CD4-positive, alpha-beta T cell (primary cell): ENCODE measurements around the gene BGN. TPM values are rescaled to one million over a fixed set of nuclear protein-coding genes. Genes with fewer than 3 reads are reported as not detected.

ENCODE experiments used
- ATAC-seq: fragments of 200-7000 bp; cut with Tn5 transposase; one replicate; pipeline ENCODE4 v1.10.0; 2022; ENCODE audit warnings: mild to moderate bottlenecking; ENCODE audit not compliant: poor library complexity
- CTCF ChIA-PET: fragments of 350-600 bp; sonication (Branson Sonifier 250); formaldehyde crosslinking; loops from one replicate; lab custom pipeline; 2021; ENCODE audit warnings: antibody characterized with exemption, inconsistent platforms; lab: Charles Lee
- POLR2A ChIA-PET: fragments of 350-600 bp; sonication (Branson Sonifier 250); formaldehyde crosslinking; loops from one replicate; lab custom pipeline; 2021; ENCODE audit warnings: antibody characterized with exemption, inconsistent platforms; lab: Charles Lee
- DNase-seq, 14 experiments: peaks; one replicate each; pipeline ENCODE4 v3.0.0-alpha.2; 2013 to 2020; ENCODE audit warnings: mixed read lengths in 2 of 14
- H3K27ac ChIP-seq, 2 donors: one replicate each; pipeline versions ENCODE4 v1.5.1 to v1.7.0; 2013; ENCODE audit warnings: low read length in 2 of 2, low read depth in 1 of 2, mild to moderate bottlenecking in 1 of 2
- H3K27me3 ChIP-seq, 2 experiments: 1 replicate in 1 of 2; 2 replicates in 1 of 2; pipeline versions ENCODE4 v1.6.1 to v1.7.0; 2013; ENCODE audit warnings: low read length in 2 of 2, control low read depth in 1 of 2, mild to moderate bottlenecking in 1 of 2, moderate library complexity in 1 of 2; ENCODE audit not compliant: insufficient read depth in 2 of 2, control insufficient read depth in 1 of 2
- H3K36me3 ChIP-seq: one replicate; pipeline ENCODE4 v1.6.1; 2013; ENCODE audit warnings: low read length, control low read depth; ENCODE audit not compliant: insufficient read depth
- H3K4me1 ChIP-seq: one replicate; pipeline ENCODE4 v1.6.1; 2013; ENCODE audit warnings: low read length, control low read depth; ENCODE audit not compliant: insufficient read depth
- H3K4me3 ChIP-seq: one replicate; pipeline ENCODE4 v1.5.1; 2013; ENCODE audit warnings: mild to moderate bottlenecking, low read length, moderate library complexity
- H3K9me3 ChIP-seq, 2 experiments: 1 replicate in 1 of 2; 2 replicates in 1 of 2; pipeline versions ENCODE4 v1.6.1 to v1.7.0; 2013; ENCODE audit warnings: low read length in 2 of 2, mild to moderate bottlenecking in 2 of 2, control low read depth in 1 of 2, moderate library complexity in 1 of 2; ENCODE audit not compliant: control insufficient read depth in 1 of 2, insufficient read depth in 1 of 2
- H3K27ac Mint-ChIP-seq: one replicate; pipeline ENCODE4 v1.8.0; 2020; ENCODE audit warnings: mixed read lengths
- H3K27me3 Mint-ChIP-seq: one replicate; pipeline ENCODE4 v1.8.0; 2021; ENCODE audit warnings: mixed read lengths
- H3K36me3 Mint-ChIP-seq: one replicate; pipeline ENCODE4 v1.8.0; 2021; ENCODE audit warnings: low read depth, mixed read lengths
- H3K4me1 Mint-ChIP-seq: one replicate; pipeline ENCODE4 v1.8.0; 2021; ENCODE audit warnings: low read depth, mixed read lengths
- H3K4me3 Mint-ChIP-seq: one replicate; pipeline ENCODE4 v1.8.0; 2020; ENCODE audit warnings: mild to moderate bottlenecking, mixed read lengths
- H3K9me3 Mint-ChIP-seq: one replicate; pipeline ENCODE4 v1.8.0; 2020; ENCODE audit warnings: mixed read lengths
- intact Hi-C, 2 experiments: fragments of 100-400 bp; cut with DNase I in 1 of 2; cut with micrococcal nuclease in 1 of 2; formaldehyde crosslinking; loops; one replicate each; pipeline versions ENCODE4 v1.15.1 to v1.9.0; 2023 to 2025; cut with DNase I, micrococcal nuclease
- total RNA-seq, 174 experiments: library from RNA in 2 of 174; stranded (reverse) in 2 of 174; gene quantifications; one replicate each; pipeline ENCODE4 v1.2.3 and lab custom pipeline; 2021 to 2026
- TF ChIP-seq, protein P1 (sequence below): fragments of 200-600 bp; IDR thresholded peaks from one replicate; pipeline ENCODE4 v1.8.0; 2022; ENCODE audit warnings: antibody characterized with exemption, mild to moderate bottlenecking

Gene BGN
- total RNA-seq, 2 experiments from 2014 or later = not detected

DNA sequence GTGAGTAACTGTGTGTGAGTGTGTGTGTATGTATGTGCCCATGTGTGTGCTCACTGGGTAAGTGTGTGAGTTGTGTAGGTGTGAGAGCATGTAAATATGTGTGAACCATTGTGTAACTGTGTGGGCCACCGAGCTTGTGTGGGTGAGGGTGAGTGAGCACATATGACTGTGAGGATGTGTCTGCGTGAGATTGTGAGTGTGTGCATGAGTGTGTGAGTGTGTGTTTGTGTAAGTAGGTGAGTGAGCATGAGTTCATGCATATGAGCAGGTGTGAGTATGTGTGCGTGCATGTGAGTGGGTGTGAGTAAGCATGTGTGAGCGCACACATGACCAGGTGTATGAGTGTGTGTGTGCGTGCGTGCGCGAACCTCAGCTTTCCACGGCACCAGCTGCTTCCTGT lies 21.3 kb downstream of the BGN start:
- no peak overlapping the region for H3K27ac ChIP-seq
- H3K9me3 Mint-ChIP-seq = no peaks in the 10 kb centered on the region
- H3K4me1 Mint-ChIP-seq = peaks cover 5% of the 10 kb centered on the region
- H3K27me3 ChIP-seq = peaks cover 8 to 28% of the 10 kb centered on the region in 2 experiments
- ChIA-PET POLR2A (no interaction called here), CTCF (interaction anchor here (1.0 kb wide), 1 partner anchor 23 kb away, joined by 3 read pairs; no protein-coding TSS in a partner anchor)
- peaks cover 17% of the 10 kb centered on the region for H3K27me3 Mint-ChIP-seq
- TF ChIP-seq, protein P1, sequence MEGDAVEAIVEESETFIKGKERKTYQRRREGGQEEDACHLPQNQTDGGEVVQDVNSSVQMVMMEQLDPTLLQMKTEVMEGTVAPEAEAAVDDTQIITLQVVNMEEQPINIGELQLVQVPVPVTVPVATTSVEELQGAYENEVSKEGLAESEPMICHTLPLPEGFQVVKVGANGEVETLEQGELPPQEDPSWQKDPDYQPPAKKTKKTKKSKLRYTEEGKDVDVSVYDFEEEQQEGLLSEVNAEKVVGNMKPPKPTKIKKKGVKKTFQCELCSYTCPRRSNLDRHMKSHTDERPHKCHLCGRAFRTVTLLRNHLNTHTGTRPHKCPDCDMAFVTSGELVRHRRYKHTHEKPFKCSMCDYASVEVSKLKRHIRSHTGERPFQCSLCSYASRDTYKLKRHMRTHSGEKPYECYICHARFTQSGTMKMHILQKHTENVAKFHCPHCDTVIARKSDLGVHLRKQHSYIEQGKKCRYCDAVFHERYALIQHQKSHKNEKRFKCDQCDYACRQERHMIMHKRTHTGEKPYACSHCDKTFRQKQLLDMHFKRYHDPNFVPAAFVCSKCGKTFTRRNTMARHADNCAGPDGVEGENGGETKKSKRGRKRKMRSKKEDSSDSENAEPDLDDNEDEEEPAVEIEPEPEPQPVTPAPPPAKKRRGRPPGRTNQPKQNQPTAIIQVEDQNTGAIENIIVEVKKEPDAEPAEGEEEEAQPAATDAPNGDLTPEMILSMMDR = no peak
- H3K9me3 ChIP-seq = no peaks in the 10 kb centered on the region
- no peaks in the 10 kb centered on the region for H3K36me3 ChIP-seq
- H3K27ac Mint-ChIP-seq = no peak overlapping the region
- no peak for DNase-seq
- ATAC-seq = no peak
- H3K4me1 ChIP-seq = peaks cover 4% of the 10 kb centered on the region
- intact Hi-C loops = no loop called here
- H3K36me3 Mint-ChIP-seq = no peaks in the 10 kb centered on the region
- H3K4me3 ChIP-seq = no peak overlapping the region
- no peak overlapping the region for H3K4me3 Mint-ChIP-seq

DNA sequence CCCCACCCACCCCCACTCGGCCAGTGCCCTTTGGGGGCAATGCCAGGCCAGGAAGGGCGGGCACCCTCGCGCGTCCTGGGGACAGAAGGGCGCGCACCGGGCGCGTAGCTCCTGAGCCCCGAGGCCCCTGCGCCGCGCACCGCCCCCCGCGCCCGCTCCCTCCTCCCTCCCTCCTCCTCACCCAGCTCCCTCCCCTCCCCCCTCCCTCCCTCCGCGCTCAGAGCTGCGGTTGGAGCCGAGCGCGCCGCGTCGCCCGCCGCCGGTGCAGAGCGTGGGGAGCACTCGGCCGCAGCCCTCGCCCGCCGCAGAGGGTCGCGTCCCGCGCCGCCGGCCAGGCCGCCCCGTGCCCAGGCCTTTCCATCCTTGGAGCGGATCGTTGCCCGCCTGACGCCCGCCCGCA lies 22.6 kb downstream of the BGN start, which contains the start of gene ATP2B3:
Gene ATP2B3 (plus strand): TSS at position 220 of the 400 bp plus-strand sequence. CDS start 18,606 bp downstream, outside the sequence.
- no peaks in the 10 kb centered on the region for H3K9me3 Mint-ChIP-seq
- Histone ChIP-seq H3K27ac (no peak within 1 kb of the TSS), H3K4me1 (peaks cover 4% of the 10 kb centered on the region), H3K27me3 (peaks cover 10 to 30% of the 10 kb centered on the region in 2 experiments), H3K9me3 (no peaks in the 10 kb centered on the region), H3K36me3 (no peaks in the 10 kb centered on the region), H3K4me3 (no peak within 1 kb of the TSS)
- H3K4me1 Mint-ChIP-seq = peaks cover 5% of the 10 kb centered on the region
- TF ChIP-seq, protein P1 = no peak
- DNase-seq (no peak), ATAC-seq (no peak)
- intact Hi-C loops = no loop called here
- no peak within 1 kb of the TSS for H3K4me3 Mint-ChIP-seq
- peaks cover 17% of the 10 kb centered on the region for H3K27me3 Mint-ChIP-seq
- H3K27ac Mint-ChIP-seq = no peak within 1 kb of the TSS
- POLR2A ChIA-PET = no interaction called here
- CTCF ChIA-PET = no interaction called here
- H3K36me3 Mint-ChIP-seq = no peaks in the 10 kb centered on the region

DNA sequence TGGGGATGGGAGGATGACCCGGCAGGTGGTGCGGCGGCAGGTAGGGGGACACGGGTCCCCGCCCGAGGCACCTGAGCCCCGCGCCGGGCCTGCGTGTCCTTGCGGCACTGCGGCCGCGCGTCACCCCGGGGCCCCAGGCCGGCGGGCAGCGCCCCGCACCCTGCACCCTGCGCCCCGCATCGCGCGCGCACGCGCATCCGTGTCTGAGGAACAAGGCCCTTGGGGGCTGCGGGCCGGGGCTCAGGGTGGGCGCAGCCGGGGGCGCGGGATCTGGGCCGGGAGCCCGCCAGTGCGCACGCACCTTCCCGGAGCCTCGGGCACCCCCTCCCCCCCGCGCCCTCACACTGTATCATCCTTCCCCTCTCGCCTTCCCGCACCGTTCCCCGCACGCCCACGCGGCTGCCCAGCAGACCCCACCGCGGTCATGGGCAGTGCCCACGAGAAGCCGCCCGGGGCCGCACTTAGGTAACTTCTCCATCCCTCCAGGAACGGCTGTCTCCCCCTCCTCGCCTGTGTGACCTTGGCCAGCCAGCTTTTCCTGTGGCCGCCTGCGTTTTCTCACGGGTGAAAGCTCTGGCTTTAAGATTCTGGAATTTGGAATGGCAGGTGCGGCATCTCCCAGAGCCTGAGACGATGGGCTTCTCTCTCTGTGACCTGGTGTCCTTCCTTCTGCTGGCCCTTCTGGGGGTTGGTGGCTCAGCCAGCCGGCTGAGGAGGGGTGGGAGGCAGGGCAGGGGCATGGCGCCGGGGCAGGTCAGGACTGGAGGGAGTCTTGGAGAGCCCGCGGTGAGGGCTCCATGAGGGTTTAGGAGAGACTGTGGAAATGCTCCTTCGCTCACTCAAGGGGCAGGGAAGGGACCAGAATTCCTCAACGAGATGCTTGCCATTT lies 23.4 kb downstream of the BGN start:
- Mint-ChIP-seq H3K27ac (no peak overlapping the region), H3K36me3 (no peaks in the 10 kb centered on the region), H3K9me3 (no peaks in the 10 kb centered on the region), H3K4me3 (no peak overlapping the region), H3K27me3 (peaks cover 17% of the 10 kb centered on the region), H3K4me1 (peaks cover 5% of the 10 kb centered on the region)
- DNase-seq (no peak), ATAC-seq (no peak)
- H3K36me3 ChIP-seq = no peaks in the 10 kb centered on the region
- intact Hi-C loops = no loop called here
- no peak overlapping the region for H3K4me3 ChIP-seq
- no peaks in the 10 kb centered on the region for H3K9me3 ChIP-seq
- H3K4me1 ChIP-seq = peaks cover 4% of the 10 kb centered on the region
- TF ChIP-seq, protein P1 = no peak
- H3K27me3 ChIP-seq = peaks cover 10 to 30% of the 10 kb centered on the region in 2 experiments
- CTCF ChIA-PET = no interaction called here
- POLR2A ChIA-PET = no interaction called here
- H3K27ac ChIP-seq = no peak overlapping the region
